ENCODE results near the gene SRP19.

DNA sequence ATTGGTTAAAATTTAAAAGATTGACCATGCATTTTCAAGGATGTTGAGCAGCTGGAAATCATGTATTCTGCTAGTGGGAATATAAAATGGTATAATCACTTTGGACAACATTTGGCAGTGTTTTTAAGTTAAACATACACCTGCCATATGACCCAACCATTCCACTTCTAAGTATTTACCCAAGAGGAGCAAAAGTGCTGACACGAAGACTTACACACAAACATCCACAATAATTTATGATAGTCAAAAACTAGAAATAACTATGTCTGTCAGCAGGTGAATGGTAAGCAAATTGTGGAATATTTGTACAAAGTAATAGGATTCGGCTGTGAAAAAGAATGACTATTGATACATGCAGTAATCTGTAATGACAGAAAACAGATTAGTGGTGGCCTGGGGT, 30.7 kb upstream of the SRP19 start:
- TF ChIP-seq, protein P1, sequence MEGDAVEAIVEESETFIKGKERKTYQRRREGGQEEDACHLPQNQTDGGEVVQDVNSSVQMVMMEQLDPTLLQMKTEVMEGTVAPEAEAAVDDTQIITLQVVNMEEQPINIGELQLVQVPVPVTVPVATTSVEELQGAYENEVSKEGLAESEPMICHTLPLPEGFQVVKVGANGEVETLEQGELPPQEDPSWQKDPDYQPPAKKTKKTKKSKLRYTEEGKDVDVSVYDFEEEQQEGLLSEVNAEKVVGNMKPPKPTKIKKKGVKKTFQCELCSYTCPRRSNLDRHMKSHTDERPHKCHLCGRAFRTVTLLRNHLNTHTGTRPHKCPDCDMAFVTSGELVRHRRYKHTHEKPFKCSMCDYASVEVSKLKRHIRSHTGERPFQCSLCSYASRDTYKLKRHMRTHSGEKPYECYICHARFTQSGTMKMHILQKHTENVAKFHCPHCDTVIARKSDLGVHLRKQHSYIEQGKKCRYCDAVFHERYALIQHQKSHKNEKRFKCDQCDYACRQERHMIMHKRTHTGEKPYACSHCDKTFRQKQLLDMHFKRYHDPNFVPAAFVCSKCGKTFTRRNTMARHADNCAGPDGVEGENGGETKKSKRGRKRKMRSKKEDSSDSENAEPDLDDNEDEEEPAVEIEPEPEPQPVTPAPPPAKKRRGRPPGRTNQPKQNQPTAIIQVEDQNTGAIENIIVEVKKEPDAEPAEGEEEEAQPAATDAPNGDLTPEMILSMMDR (IDR thresholded peaks at IDR 0.05): no peak
- TF ChIP-seq POLR2A (IDR thresholded peaks at IDR 0.05): no peak

Data from uterus (tissue), 2 donors.